ENCODE data around the gene TRAF2.

DNA sequence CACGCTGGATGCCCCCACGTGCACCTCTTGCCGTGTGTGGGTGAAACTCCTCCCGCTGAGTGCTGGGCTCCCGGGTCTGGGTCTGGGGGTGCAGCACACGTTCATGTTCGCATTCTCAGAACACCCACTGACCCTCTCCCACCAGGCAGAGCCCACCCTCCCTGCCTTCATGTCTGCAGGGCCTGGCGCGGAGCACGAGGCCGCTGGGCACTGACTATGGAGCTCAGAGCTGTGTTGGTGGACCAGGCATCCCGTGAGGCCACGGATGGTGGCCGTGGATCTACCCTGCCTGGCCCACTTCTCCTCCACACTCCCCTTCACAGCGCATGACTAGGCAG lies 74.6 kb downstream of the TRAF2 start:
- TF ChIP-seq, protein P1, sequence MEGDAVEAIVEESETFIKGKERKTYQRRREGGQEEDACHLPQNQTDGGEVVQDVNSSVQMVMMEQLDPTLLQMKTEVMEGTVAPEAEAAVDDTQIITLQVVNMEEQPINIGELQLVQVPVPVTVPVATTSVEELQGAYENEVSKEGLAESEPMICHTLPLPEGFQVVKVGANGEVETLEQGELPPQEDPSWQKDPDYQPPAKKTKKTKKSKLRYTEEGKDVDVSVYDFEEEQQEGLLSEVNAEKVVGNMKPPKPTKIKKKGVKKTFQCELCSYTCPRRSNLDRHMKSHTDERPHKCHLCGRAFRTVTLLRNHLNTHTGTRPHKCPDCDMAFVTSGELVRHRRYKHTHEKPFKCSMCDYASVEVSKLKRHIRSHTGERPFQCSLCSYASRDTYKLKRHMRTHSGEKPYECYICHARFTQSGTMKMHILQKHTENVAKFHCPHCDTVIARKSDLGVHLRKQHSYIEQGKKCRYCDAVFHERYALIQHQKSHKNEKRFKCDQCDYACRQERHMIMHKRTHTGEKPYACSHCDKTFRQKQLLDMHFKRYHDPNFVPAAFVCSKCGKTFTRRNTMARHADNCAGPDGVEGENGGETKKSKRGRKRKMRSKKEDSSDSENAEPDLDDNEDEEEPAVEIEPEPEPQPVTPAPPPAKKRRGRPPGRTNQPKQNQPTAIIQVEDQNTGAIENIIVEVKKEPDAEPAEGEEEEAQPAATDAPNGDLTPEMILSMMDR (IDR thresholded peaks at IDR 0.05 in 8 of 11, conservative IDR thresholded peaks at IDR 0.05 in 3 of 11): no peak
- no peak for TF ChIP-seq POLR2A (IDR thresholded peaks at IDR 0.05)

All from spleen (tissue), 7 donors.